H1 (cell line): ENCODE measurements around the gene BCL2L1. TPM values are rescaled to one million over a fixed set of nuclear protein-coding genes. Genes with fewer than 3 reads are reported as not detected.

Experiments used
- CTCF ChIA-PET: fragments of 300-600 bp; sonication (Branson Sonifier 250); formaldehyde crosslinking; loops from one replicate; lab custom pipeline; 2021; ENCODE audit not compliant: partially characterized antibody; lab: Charles Lee
- POLR2A ChIA-PET: fragments of 300-600 bp; sonication (Branson Sonifier 250); formaldehyde crosslinking; loops from one replicate; lab custom pipeline; 2021; ENCODE audit warnings: inconsistent platforms; ENCODE audit not compliant: partially characterized antibody; lab: Charles Lee
- DNase-seq, 2 experiments: peaks; one replicate each; pipeline versions ENCODE4 v3.0.0 to v3.0.0-alpha.2; 2010 to 2022; ENCODE audit warnings: low spot score in 2 of 2, low read depth in 1 of 2, mixed read lengths in 1 of 2
- FAIRE-seq: peaks from 2 replicates; lab custom pipeline; 2011; peaks lifted over from hg19 to GRCh38; lab: Jason Lieb, UNC
- H2AFZ ChIP-seq: 2 replicates; pipeline ENCODE4 v1.8.1; 2012; ENCODE audit warnings: low read length, inconsistent platforms
- H2AK5ac ChIP-seq: 2 replicates; pipeline ENCODE4 v1.6.1; 2013; ENCODE audit warnings: low read depth, low read length
- H2BK120ac ChIP-seq: replicated peaks from 2 replicates; pipeline ENCODE3; 2013; ENCODE audit warnings: low read depth, low read length, inconsistent platforms
- H2BK12ac ChIP-seq: 2 replicates; pipeline ENCODE4 v1.6.1; 2013; ENCODE audit warnings: low read depth, low read length
- H2BK15ac ChIP-seq: 2 replicates; pipeline ENCODE4 v1.6.1; 2013; ENCODE audit warnings: low read length
- H2BK20ac ChIP-seq: 2 replicates; pipeline ENCODE4 v1.6.1; 2013; ENCODE audit warnings: low read length
- H2BK5ac ChIP-seq: 2 replicates; pipeline ENCODE4 v1.6.1; 2013; ENCODE audit warnings: low read depth, low read length
- H3K14ac ChIP-seq: 2 replicates; pipeline ENCODE4 v1.6.1; 2013; ENCODE audit warnings: inconsistent platforms; ENCODE audit not compliant: insufficient read length
- H3K18ac ChIP-seq: 2 replicates; pipeline ENCODE4 v1.6.1; 2013; ENCODE audit warnings: low read length; ENCODE audit errors: extremely low read depth
- H3K23ac ChIP-seq: 2 replicates; pipeline ENCODE4 v1.6.1; 2013; ENCODE audit warnings: inconsistent platforms; ENCODE audit not compliant: insufficient read length
- H3K23me2 ChIP-seq: 2 replicates; pipeline ENCODE4 v1.6.1; 2013; ENCODE audit warnings: low read depth, low read length
- H3K27ac ChIP-seq: 2 replicates; pipeline ENCODE4 v1.6.1; 2011; ENCODE audit warnings: low read depth, low read length, inconsistent platforms
- H3K27me3 ChIP-seq, 4 experiments: replicated peaks in 1 of 4; 1 replicate in 1 of 4; 2 replicates in 3 of 4; pipeline versions ENCODE4 v1.6.1 to v1.8.1; 2011 to 2013; ENCODE audit warnings: low read length in 3 of 4, mild to moderate bottlenecking in 3 of 4, inconsistent platforms in 2 of 4, mixed read lengths in 2 of 4, moderate library complexity in 1 of 4; ENCODE audit not compliant: control insufficient read depth in 3 of 4, insufficient read depth in 3 of 4; ENCODE audit errors: extremely low read depth in 1 of 4
- H3K36me3 ChIP-seq, 4 experiments: 2 replicates each; pipeline versions ENCODE4 v1.6.1 to v1.8.1; 2011 to 2013; ENCODE audit warnings: mild to moderate bottlenecking in 4 of 4, low read length in 3 of 4, moderate library complexity in 2 of 4, control low read depth in 1 of 4, inconsistent platforms in 1 of 4; ENCODE audit not compliant: insufficient read depth in 4 of 4, control insufficient read depth in 2 of 4
- H3K4ac ChIP-seq: replicated peaks from 2 replicates; pipeline ENCODE3; 2013; ENCODE audit warnings: low read length, low read depth, mixed read lengths, inconsistent platforms; ENCODE audit not compliant: insufficient read length
- H3K4me1 ChIP-seq, 4 experiments: replicated peaks in 1 of 4; 1 replicate in 1 of 4; 2 replicates in 3 of 4; pipeline versions ENCODE4 v1.6.1 to v1.8.1; 2011 to 2013; ENCODE audit warnings: low read length in 3 of 4, inconsistent platforms in 2 of 4, mixed read lengths in 1 of 4; ENCODE audit not compliant: insufficient read depth in 4 of 4, control insufficient read depth in 3 of 4
- H3K4me2 ChIP-seq, 2 experiments: 2 replicates each; pipeline versions ENCODE4 v1.6.1 to v1.8.1; 2011 to 2013; ENCODE audit warnings: low read depth in 2 of 2, low read length in 2 of 2, control low read depth in 1 of 2, inconsistent platforms in 1 of 2, mild to moderate bottlenecking in 1 of 2; ENCODE audit not compliant: insufficient read depth in 1 of 2
- H3K4me3 ChIP-seq, 4 experiments: fragments of 200-600, 300-600 bp in 1 of 4; sonication (generic), shearing (Covaris generic), sonication (Bioruptor Twin) in 1 of 4; 2 replicates each; pipeline versions ENCODE4 v1.5.1 to v1.8.1; 2011 to 2016; ENCODE audit warnings: low read length in 4 of 4, low read depth in 3 of 4, control low read depth in 2 of 4, inconsistent platforms in 2 of 4, mild to moderate bottlenecking in 2 of 4, mixed read lengths in 1 of 4, moderate library complexity in 1 of 4; ENCODE audit not compliant: insufficient read depth in 2 of 4; ENCODE audit errors: extremely low read depth in 1 of 4
- H3K56ac ChIP-seq: replicated peaks from 2 replicates; pipeline ENCODE3; 2013; ENCODE audit warnings: low read depth, mild to moderate bottlenecking, mixed read lengths, low read length, inconsistent platforms; ENCODE audit not compliant: insufficient read length
- H3K79me1 ChIP-seq: 2 replicates; pipeline ENCODE4 v1.6.1; 2013; ENCODE audit warnings: low read depth, low read length, control low read depth
- H3K79me2 ChIP-seq, 2 experiments: 2 replicates each; pipeline versions ENCODE4 v1.6.1 to v1.8.1; 2012 to 2013; ENCODE audit warnings: low read length in 2 of 2, mild to moderate bottlenecking in 2 of 2, inconsistent platforms in 1 of 2; ENCODE audit not compliant: insufficient read depth in 2 of 2, control insufficient read depth in 1 of 2
- H3K9ac ChIP-seq, 4 experiments: replicated peaks in 1 of 4; 1 replicate in 1 of 4; 2 replicates in 3 of 4; pipeline versions ENCODE4 v1.6.1 to v1.8.1; 2011 to 2013; ENCODE audit warnings: low read depth in 3 of 4, low read length in 3 of 4, control low read depth in 2 of 4, mild to moderate bottlenecking in 2 of 4, moderate library complexity in 2 of 4, inconsistent platforms in 1 of 4; ENCODE audit errors: extremely low read depth in 1 of 4
- H3K9me3 ChIP-seq, 2 experiments: 2 replicates each; pipeline versions ENCODE4 v1.6.1 to v1.8.1; 2012 to 2013; ENCODE audit warnings: mild to moderate bottlenecking in 2 of 2, moderate library complexity in 2 of 2, control low read depth in 1 of 2, inconsistent platforms in 1 of 2, low read depth in 1 of 2, low read length in 1 of 2, mixed read lengths in 1 of 2; ENCODE audit not compliant: insufficient read depth in 2 of 2
- H4K20me1 ChIP-seq, 2 experiments: replicated peaks in 1 of 2; 2 replicates each; pipeline versions ENCODE3 to v1.8.1; 2011 to 2013; ENCODE audit warnings: inconsistent platforms in 2 of 2, low read length in 2 of 2, mild to moderate bottlenecking in 1 of 2; ENCODE audit not compliant: insufficient read depth in 2 of 2, control insufficient read depth in 1 of 2
- H4K5ac ChIP-seq: 2 replicates; pipeline ENCODE4 v1.6.1; 2013; ENCODE audit warnings: low read length, low read depth, mixed read lengths, inconsistent platforms; ENCODE audit not compliant: insufficient read length
- H4K8ac ChIP-seq: 2 replicates; pipeline ENCODE4 v1.8.0; 2013; ENCODE audit warnings: mild to moderate bottlenecking, moderate library complexity, low read length, inconsistent platforms; ENCODE audit not compliant: insufficient read depth; ENCODE audit errors: extremely low read depth
- H4K91ac ChIP-seq: replicated peaks from 2 replicates; pipeline ENCODE3; 2013; ENCODE audit warnings: low read length, mixed read lengths, inconsistent platforms; ENCODE audit not compliant: insufficient read length
- KDM1A ChIP-seq: fragments of 200-600, 300-600 bp; sonication (generic); IDR thresholded peaks from 2 replicates; pipeline ENCODE4 v1.7.1; 2016; ENCODE audit warnings: mild to moderate bottlenecking, low read length, borderline replicate concordance
- SP4 ChIP-seq: IDR thresholded peaks from 2 replicates; pipeline ENCODE4 v1.6.1; 2012; ENCODE audit warnings: low read length, inconsistent platforms
- WGBS, 2 experiments: shearing (Covaris generic) in 1 of 2; methylation state at CpG; one replicate each; pipeline versions ENCODE4 v1.1.6 to v1.1.7; 2013 to 2015; ENCODE audit warnings: low lambda C conversion rate in 2 of 2, mixed read lengths in 2 of 2, inconsistent platforms in 1 of 2, low coverage in 1 of 2, missing lambda C conversion rate in 1 of 2; ENCODE audit not compliant: insufficient replicate concordance in 2 of 2, insufficient coverage in 1 of 2, insufficient read length in 1 of 2; ENCODE audit errors: extremely low coverage in 1 of 2, missing lambda C conversion rate in 1 of 2; 5-methylcytosine and 5-hydroxymethylcytosine counted together
- polyA plus RNA-seq, 7 experiments: library from polyadenylated mRNA; depleted of rRNA in 3 of 7; stranded (reverse) in 5 of 7; unstranded in 2 of 7; fragments of >200 nt in 5 of 7; fragments of 200-250 nt in 2 of 7; gene quantifications; 1 replicate in 5 of 7; 2 replicates in 1 of 7; 4 replicates in 1 of 7; pipeline versions ENCODE4 v1.2.1 to v1.2.3, GENCODE V29; 2011 to 2013; ENCODE audit warnings: missing spikeins in 2 of 7, mixed read lengths in 2 of 7
- total RNA-seq: library from RNA; stranded (reverse); fragmentation: NEBNext Ultra II Directional; extraction: Animal tissue kit (Norgen Biotek cat#: 25700); gene quantifications from 2 replicates; pipeline ENCODE4 v1.2.1, GENCODE V29; 2021

BCL2L1 gene
- total and polyA plus RNA-seq, 2 of the 8 experiments (the other 6 are each of a cell fraction or from before 2014, with no cell fraction given) = 64.9 to 66.1 TPM

GRCh38 chr20:31643522-31643921 is 79.1 kb downstream of the BCL2L1 start:
- Histone ChIP-seq H3K4ac (no peak overlapping the region), H4K20me1 (peaks cover 0 to 2% of the 10 kb centered on the region in 2 experiments), H3K9ac (no peak overlapping the region), H3K9me3 (no peaks in the 10 kb centered on the region), H3K4me1 (peaks cover 0 to 2% (median 2%) of the 10 kb centered on the region in 4 experiments; a peak in 2 of 7 replicates), H4K5ac (no peak overlapping the region), H3K4me2 (no peak overlapping the region), H2BK120ac (no peak overlapping the region), H3K36me3 (no peaks in the 10 kb centered on the region), H4K8ac (no peak overlapping the region), H3K23ac (no peak overlapping the region), H3K56ac (no peak overlapping the region), H3K79me1 (no peaks in the 10 kb centered on the region), H3K27me3 (no peaks in the 10 kb centered on the region), H2BK20ac (no peak overlapping the region), H3K18ac (no peak overlapping the region), H3K4me3 (no peak overlapping the region), H3K14ac (no peak overlapping the region), H2BK5ac (no peak overlapping the region), H3K27ac (no peak overlapping the region), H2BK15ac (0 out of 2 replicates have a peak overlapping the region, but pooled peaks have one; percentile 37), H4K91ac (no peak overlapping the region), H2AFZ (no peak overlapping the region), H2BK12ac (no peak overlapping the region), H3K23me2 (no peaks in the 10 kb centered on the region), H3K79me2 (no peaks in the 10 kb centered on the region), H2AK5ac (no peak overlapping the region)
- CTCF ChIA-PET = interaction anchor here (2.0 to 7.1 kb wide), 3 partner anchors 8 to 81 kb away, joined by 9 to 51 read pairs (median 15); no protein-coding TSS in a partner anchor
- 93% methylated on average over 4 of the region's 4 CpGs; no CpG with 5 or more reads in 1 of the 2 experiments for WGBS, 2 experiments
- POLR2A ChIA-PET = interaction anchor here (0.8 to 1.2 kb wide), 2 partner anchors 62 to 76 kb away, joined by 3 read pairs; no protein-coding TSS in a partner anchor
- DNase-seq = no peak
- no peak for FAIRE-seq
- TF ChIP-seq SP4 (no peak), KDM1A (peak; percentile 64; the same call in 1 of the 2 replicates)
